ENCODE measurements around the gene PHKB.
"Not testable (repeated sequence)": the region's sequence is repeated elsewhere in the genome, so short reads cannot be mapped to it uniquely, and the experiment has no call there.

The PHKB gene

GRCh38 chr16:47626246-47626645 lies 165.1 kb downstream of the PHKB start:
- DNase-seq (ENCODE audit: low read depth): no peak

- DNase-seq (ENCODE audit: low read depth): no peak
These were observed 166.0 kb downstream of the PHKB start for GRCh38 chr16:47627085-47627639.

GRCh38 chr16:47627721-47628120 lies 166.6 kb downstream of the PHKB start:
- DNase-seq (ENCODE audit: low read depth): no peak

- no peak for DNase-seq (ENCODE audit: low read depth)
These were observed 170.0 kb downstream of the PHKB start for GRCh38 chr16:47631131-47631530.

- DNase-seq (ENCODE audit: low read depth): no peak
These were observed 173.0 kb downstream of the PHKB start for GRCh38 chr16:47634126-47634525.

GRCh38 chr16:47634727-47635126 lies 173.6 kb downstream of the PHKB start:
- no peak for DNase-seq (ENCODE audit: low read depth)

- no peak for DNase-seq (ENCODE audit: low read depth)
These were observed 175.5 kb downstream of the PHKB start for GRCh38 chr16:47636501-47637099.

- no peak for DNase-seq (ENCODE audit: low read depth)
These were observed 177.0 kb downstream of the PHKB start for GRCh38 chr16:47638175-47638574.

GRCh38 chr16:47640661-47641060 lies 179.5 kb downstream of the PHKB start:
- DNase-seq (ENCODE audit: low read depth): no peak

GRCh38 chr16:47643323-47644000 lies 182.3 kb downstream of the PHKB start:
- DNase-seq (ENCODE audit: low read depth): no peak

- no peak for DNase-seq (ENCODE audit: low read depth)
These were observed 183.0 kb downstream of the PHKB start for GRCh38 chr16:47644166-47644565.

GRCh38 chr16:47644661-47645060 lies 183.5 kb downstream of the PHKB start:
- no peak for DNase-seq (ENCODE audit: low read depth)

GRCh38 chr16:47646914-47647313 lies 185.8 kb downstream of the PHKB start:
- no peak for DNase-seq (ENCODE audit: low read depth)

GRCh38 chr16:47657032-47657431 lies 195.9 kb downstream of the PHKB start:
- DNase-seq (ENCODE audit: low read depth): no peak

GRCh38 chr16:47657977-47658376 lies 196.8 kb downstream of the PHKB start:
- no peak for DNase-seq (ENCODE audit: low read depth)

- DNase-seq (ENCODE audit: low read depth): no peak
These were observed 199.4 kb downstream of the PHKB start for GRCh38 chr16:47660540-47660939.

GRCh38 chr16:47664653-47665325 lies 203.7 kb downstream of the PHKB start:
- DNase-seq (ENCODE audit: low read depth): no peak

GRCh38 chr16:47666434-47666833 lies 205.3 kb downstream of the PHKB start:
- DNase-seq (ENCODE audit: low read depth): no peak

GRCh38 chr16:47667956-47668355 lies 206.8 kb downstream of the PHKB start:
- DNase-seq (ENCODE audit: low read depth): no peak

GRCh38 chr16:47672475-47672874 lies 211.3 kb downstream of the PHKB start:
- DNase-seq (ENCODE audit: low read depth): no peak

- DNase-seq (ENCODE audit: low read depth): no peak
These were observed 215.6 kb downstream of the PHKB start for GRCh38 chr16:47676635-47677177.

GRCh38 chr16:47681571-47681970 lies 220.4 kb downstream of the PHKB start:
- not testable (repeated sequence) for DNase-seq (ENCODE audit: low read depth)

- DNase-seq (ENCODE audit: low read depth): no peak
These were observed 226.6 kb downstream of the PHKB start for GRCh38 chr16:47687694-47688093.
